ENCODE data around the gene SYT1. TPM values are rescaled to one million over a fixed set of nuclear protein-coding genes. Genes with fewer than 3 reads are reported as not detected.
"Not testable (repeated sequence)": the region's sequence is repeated elsewhere in the genome, so short reads cannot be mapped to it uniquely, and the experiment has no call there.

The SYT1 gene
- total RNA-seq, 5 donors from 2014 or later (not counting 1 experiment from before 2014, with no cell fraction given) = 0.09 TPM; not detected in 3

GRCh38 chr12:79426121-79426520 lies 561.5 kb downstream of the SYT1 start:
- no peak for ATAC-seq (replicated peaks in 1 of 4)
- Mint-ChIP-seq H3K4me1 (no peaks in the 10 kb centered on the region), H3K9me3 (peaks cover 0 to 5% (median 0%) of the 10 kb centered on the region in 3 donors), H3K36me3 (no peaks in the 10 kb centered on the region), H3K27me3 (no peaks in the 10 kb centered on the region), H3K4me3 (no peak overlapping the region), H3K27ac (no peak overlapping the region)
- H3K4me3 ChIP-seq (ENCODE audit: control insufficient read depth in 1 of 2, extremely low read depth in 1 of 2, low read length in 1 of 2) = no peak overlapping the region
- H3K9me3 ChIP-seq = no peaks in the 10 kb centered on the region
- DNase-seq = no peak
- ChIA-PET CTCF (interaction anchor here in 1 of 2 donors (0.5 kb wide), 1 partner anchor 103 kb away, joined by 6 read pairs; no protein-coding TSS in a partner anchor), POLR2A (no interaction called here)
- no peaks in the 10 kb centered on the region for H3K27me3 ChIP-seq (replicated peaks in 1 of 2; ENCODE audit: control insufficient read depth in 2 of 2, extremely low read depth in 1 of 2, insufficient read depth in 2 of 2, low read length in 1 of 2)
- no peak overlapping the region for H3K27ac ChIP-seq (ENCODE audit: low read length)
- no peaks in the 10 kb centered on the region for H3K4me1 ChIP-seq (ENCODE audit: control insufficient read depth in 1 of 2, extremely low read depth in 1 of 2, insufficient read depth in 2 of 2, low read length in 2 of 2)
- no peaks in the 10 kb centered on the region for H3K36me3 ChIP-seq (ENCODE audit: control insufficient read depth in 2 of 2, extremely low read depth in 1 of 2, insufficient read depth in 1 of 2, low read length in 1 of 2)

DNA sequence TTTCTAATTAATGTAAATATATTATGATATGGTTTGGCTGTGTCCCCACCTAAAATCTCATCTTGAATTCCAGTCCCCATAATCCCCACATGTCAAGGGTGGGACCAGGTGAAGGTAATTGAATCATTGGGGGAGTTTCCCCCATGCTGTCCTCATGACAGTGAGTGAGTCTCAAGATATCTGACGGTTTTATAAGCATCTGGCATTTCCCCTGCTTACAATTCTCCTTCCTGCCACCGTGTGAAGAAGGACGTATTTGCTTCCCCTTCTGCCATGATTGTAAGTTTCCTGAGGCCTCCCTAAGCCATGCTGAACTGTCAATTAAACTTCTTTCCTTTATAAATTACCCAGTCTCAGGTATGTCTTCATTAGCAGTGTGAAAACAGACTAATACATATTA lies 562.2 kb downstream of the SYT1 start:
- H3K27ac ChIP-seq (ENCODE audit: low read length); POLR2A ChIA-PET; H3K4me1 Mint-ChIP-seq; H3K4me3 ChIP-seq (ENCODE audit: control insufficient read depth in 1 of 2, extremely low read depth in 1 of 2, low read length in 1 of 2); H3K36me3 Mint-ChIP-seq; H3K27me3 Mint-ChIP-seq; H3K36me3 ChIP-seq (ENCODE audit: control insufficient read depth in 2 of 2, extremely low read depth in 1 of 2, insufficient read depth in 1 of 2, low read length in 1 of 2); H3K9me3 ChIP-seq; ATAC-seq (replicated peaks in 1 of 4); H3K9me3 Mint-ChIP-seq; H3K4me3 Mint-ChIP-seq; H3K27me3 ChIP-seq (replicated peaks in 1 of 2; ENCODE audit: control insufficient read depth in 2 of 2, extremely low read depth in 1 of 2, insufficient read depth in 2 of 2, low read length in 1 of 2); H3K4me1 ChIP-seq (ENCODE audit: control insufficient read depth in 1 of 2, extremely low read depth in 1 of 2, insufficient read depth in 2 of 2, low read length in 2 of 2); H3K27ac Mint-ChIP-seq; DNase-seq: not testable (repeated sequence)
- WGBS (ENCODE audit: insufficient coverage) = 20% methylated on average over 1 of the region's 3 CpGs
- CTCF ChIA-PET = interaction anchor here in 1 of 2 donors (0.5 kb wide), 1 partner anchor 19 kb away, joined by 3 read pairs; no protein-coding TSS in a partner anchor

DNA sequence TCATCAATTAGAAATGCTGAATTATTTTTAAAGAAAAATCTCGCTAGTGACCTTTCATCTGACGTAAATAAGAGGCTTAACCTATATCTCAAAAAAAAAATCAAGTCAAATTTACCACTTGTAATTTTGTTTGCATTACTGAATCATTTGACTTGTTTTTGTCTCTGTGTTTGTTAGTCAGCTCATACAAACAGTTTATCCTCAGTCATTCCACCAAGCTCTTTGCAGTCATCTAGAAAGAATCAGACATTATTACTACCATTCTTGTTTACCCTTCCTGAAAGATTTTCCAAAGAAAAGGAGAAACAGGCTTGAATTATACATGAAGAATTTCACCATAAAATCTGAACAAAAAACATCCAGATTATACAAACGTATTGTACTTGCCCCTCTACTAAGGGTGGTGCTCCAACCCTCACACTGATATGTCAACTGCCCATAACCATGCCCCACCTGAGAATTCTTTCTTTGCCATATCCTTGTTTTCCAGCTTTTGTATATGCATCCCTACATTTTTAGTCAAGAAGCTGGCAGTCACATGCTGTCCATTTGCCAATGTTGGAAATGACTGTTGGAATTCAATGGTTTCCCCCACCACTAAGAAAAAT lies 569.0 kb downstream of the SYT1 start:
- Mint-ChIP-seq H3K4me3 (no peak overlapping the region), H3K27me3 (no peaks in the 10 kb centered on the region), H3K9me3 (peaks cover 0 to 5% (median 0%) of the 10 kb centered on the region in 3 donors), H3K4me1 (no peaks in the 10 kb centered on the region), H3K36me3 (no peaks in the 10 kb centered on the region), H3K27ac (no peak overlapping the region)
- H3K4me1 ChIP-seq (ENCODE audit: control insufficient read depth in 1 of 2, extremely low read depth in 1 of 2, insufficient read depth in 2 of 2, low read length in 2 of 2) = no peaks in the 10 kb centered on the region
- no peak overlapping the region for H3K4me3 ChIP-seq (ENCODE audit: control insufficient read depth in 1 of 2, extremely low read depth in 1 of 2, low read length in 1 of 2)
- ATAC-seq (replicated peaks in 1 of 4) (no peak), DNase-seq (no peak)
- H3K27me3 ChIP-seq (replicated peaks in 1 of 2; ENCODE audit: control insufficient read depth in 2 of 2, extremely low read depth in 1 of 2, insufficient read depth in 2 of 2, low read length in 1 of 2) = no peaks in the 10 kb centered on the region
- no peaks in the 10 kb centered on the region for H3K36me3 ChIP-seq (ENCODE audit: control insufficient read depth in 2 of 2, extremely low read depth in 1 of 2, insufficient read depth in 1 of 2, low read length in 1 of 2)
- no peak overlapping the region for H3K27ac ChIP-seq (ENCODE audit: low read length)
- no CpG with 5 or more reads among the region's 3 CpGs for WGBS (ENCODE audit: insufficient coverage)
- H3K9me3 ChIP-seq = no peaks in the 10 kb centered on the region
- CTCF ChIA-PET = no interaction called here
- POLR2A ChIA-PET = no interaction called here

DNA sequence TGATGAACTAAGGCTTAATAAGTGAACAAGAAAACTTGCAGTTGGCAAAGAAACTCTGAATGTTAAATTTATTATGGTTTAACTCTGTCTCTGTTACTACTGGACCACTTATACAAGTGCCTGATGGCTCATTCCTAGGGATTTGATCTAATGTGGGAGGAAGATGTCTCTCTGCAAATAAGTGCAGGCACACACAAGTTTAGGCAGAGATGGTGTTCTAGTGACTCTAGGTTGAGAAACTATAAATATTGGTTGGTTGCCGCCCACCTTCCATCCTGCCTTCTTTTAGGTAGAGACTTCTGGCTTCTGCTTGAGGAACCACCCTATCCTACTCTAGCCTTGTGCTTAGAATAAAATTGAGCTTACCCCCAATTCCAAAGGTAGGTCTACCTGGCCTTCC lies 570.0 kb downstream of the SYT1 start:
- Mint-ChIP-seq H3K27me3 (no peaks in the 10 kb centered on the region), H3K4me3 (no peak overlapping the region), H3K27ac (no peak overlapping the region), H3K9me3 (peaks cover 0 to 5% (median 0%) of the 10 kb centered on the region in 3 donors), H3K36me3 (no peaks in the 10 kb centered on the region), H3K4me1 (no peaks in the 10 kb centered on the region)
- Histone ChIP-seq H3K4me3 (ENCODE audit: control insufficient read depth in 1 of 2, extremely low read depth in 1 of 2, low read length in 1 of 2) (no peak overlapping the region), H3K9me3 (no peaks in the 10 kb centered on the region), H3K4me1 (ENCODE audit: control insufficient read depth in 1 of 2, extremely low read depth in 1 of 2, insufficient read depth in 2 of 2, low read length in 2 of 2) (no peaks in the 10 kb centered on the region), H3K36me3 (ENCODE audit: control insufficient read depth in 2 of 2, extremely low read depth in 1 of 2, insufficient read depth in 1 of 2, low read length in 1 of 2) (no peaks in the 10 kb centered on the region), H3K27ac (ENCODE audit: low read length) (no peak overlapping the region), H3K27me3 (replicated peaks in 1 of 2; ENCODE audit: control insufficient read depth in 2 of 2, extremely low read depth in 1 of 2, insufficient read depth in 2 of 2, low read length in 1 of 2) (no peaks in the 10 kb centered on the region)
- ATAC-seq (replicated peaks in 1 of 4) (no peak), DNase-seq (no peak)
- POLR2A ChIA-PET = no interaction called here
- CTCF ChIA-PET = no interaction called here
- no CpG with 5 or more reads among the region's 1 CpG for WGBS (ENCODE audit: insufficient coverage)

GRCh38 chr12:79435742-79436141 lies 571.2 kb downstream of the SYT1 start:
- no peaks in the 10 kb centered on the region for H3K27me3 ChIP-seq (replicated peaks in 1 of 2; ENCODE audit: control insufficient read depth in 2 of 2, extremely low read depth in 1 of 2, insufficient read depth in 2 of 2, low read length in 1 of 2)
- no peak overlapping the region for H3K27ac ChIP-seq (ENCODE audit: low read length)
- Mint-ChIP-seq H3K4me3 (no peak overlapping the region), H3K27me3 (no peaks in the 10 kb centered on the region), H3K9me3 (peaks cover 0 to under 1% (median 0%) of the 10 kb centered on the region in 3 donors), H3K27ac (no peak overlapping the region), H3K36me3 (no peaks in the 10 kb centered on the region), H3K4me1 (no peaks in the 10 kb centered on the region)
- WGBS (ENCODE audit: insufficient coverage) = no CpG with 5 or more reads among the region's 1 CpG
- H3K4me1 ChIP-seq (ENCODE audit: control insufficient read depth in 1 of 2, extremely low read depth in 1 of 2, insufficient read depth in 2 of 2, low read length in 2 of 2) = no peaks in the 10 kb centered on the region
- no peaks in the 10 kb centered on the region for H3K9me3 ChIP-seq
- H3K4me3 ChIP-seq (ENCODE audit: control insufficient read depth in 1 of 2, extremely low read depth in 1 of 2, low read length in 1 of 2) = no peak overlapping the region
- ATAC-seq (replicated peaks in 1 of 4) (no peak), DNase-seq (no peak)
- ChIA-PET CTCF (no interaction called here), POLR2A (no interaction called here)
- no peaks in the 10 kb centered on the region for H3K36me3 ChIP-seq (ENCODE audit: control insufficient read depth in 2 of 2, extremely low read depth in 1 of 2, insufficient read depth in 1 of 2, low read length in 1 of 2)

- DNase-seq (no peak), ATAC-seq (replicated peaks in 1 of 4) (no peak)
- Mint-ChIP-seq H3K9me3 (no peaks in the 10 kb centered on the region), H3K4me1 (no peaks in the 10 kb centered on the region), H3K4me3 (no peak overlapping the region), H3K27me3 (no peaks in the 10 kb centered on the region), H3K27ac (no peak overlapping the region), H3K36me3 (no peaks in the 10 kb centered on the region)
- no peaks in the 10 kb centered on the region for H3K9me3 ChIP-seq
- H3K27ac ChIP-seq (ENCODE audit: low read length) = no peak overlapping the region
- H3K36me3 ChIP-seq (ENCODE audit: control insufficient read depth in 2 of 2, extremely low read depth in 1 of 2, insufficient read depth in 1 of 2, low read length in 1 of 2) = no peaks in the 10 kb centered on the region
- no peaks in the 10 kb centered on the region for H3K27me3 ChIP-seq (replicated peaks in 1 of 2; ENCODE audit: control insufficient read depth in 2 of 2, extremely low read depth in 1 of 2, insufficient read depth in 2 of 2, low read length in 1 of 2)
- WGBS (ENCODE audit: insufficient coverage) = no CpG with 5 or more reads among the region's 3 CpGs
- H3K4me3 ChIP-seq (ENCODE audit: control insufficient read depth in 1 of 2, extremely low read depth in 1 of 2, low read length in 1 of 2) = no peak overlapping the region
- ChIA-PET CTCF (no interaction called here), POLR2A (no interaction called here)
- no peaks in the 10 kb centered on the region for H3K4me1 ChIP-seq (ENCODE audit: control insufficient read depth in 1 of 2, extremely low read depth in 1 of 2, insufficient read depth in 2 of 2, low read length in 2 of 2)
Measured at GRCh38 chr12:79438480-79439174, 574.1 kb downstream of the SYT1 start.
